HG02642 (cell line): ENCODE data around the gene MYO1H.

ENCODE experiments used
- ATAC-seq: cut with Tn5 transposase; IDR thresholded peaks from one replicate; pipeline ENCODE4 v1.9.1; 2021; ENCODE audit warnings: mild to moderate bottlenecking; ENCODE audit not compliant: unreplicated experiment, poor library complexity

The MYO1H gene

DNA sequence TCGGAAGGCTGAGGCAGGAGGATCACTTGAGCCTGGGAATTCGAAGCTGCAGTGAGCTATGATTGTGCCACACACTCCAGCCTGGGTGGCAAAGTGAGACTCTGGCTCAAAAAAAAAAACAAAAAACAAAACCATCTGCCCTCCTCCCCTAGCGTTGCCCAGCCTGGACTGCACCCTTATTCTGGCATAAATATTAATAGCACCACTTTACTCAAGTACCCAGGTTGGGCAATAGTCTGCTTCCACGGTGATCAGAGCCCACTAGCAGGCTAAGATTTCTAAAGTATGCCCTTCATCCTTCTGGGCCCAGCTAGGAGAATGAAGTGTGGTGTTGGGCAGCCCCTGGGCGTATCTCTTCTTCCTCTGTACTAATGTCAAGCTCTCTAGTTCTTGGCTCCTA is 96.1 kb downstream of the MYO1H start:
- no peak for ATAC-seq

DNA sequence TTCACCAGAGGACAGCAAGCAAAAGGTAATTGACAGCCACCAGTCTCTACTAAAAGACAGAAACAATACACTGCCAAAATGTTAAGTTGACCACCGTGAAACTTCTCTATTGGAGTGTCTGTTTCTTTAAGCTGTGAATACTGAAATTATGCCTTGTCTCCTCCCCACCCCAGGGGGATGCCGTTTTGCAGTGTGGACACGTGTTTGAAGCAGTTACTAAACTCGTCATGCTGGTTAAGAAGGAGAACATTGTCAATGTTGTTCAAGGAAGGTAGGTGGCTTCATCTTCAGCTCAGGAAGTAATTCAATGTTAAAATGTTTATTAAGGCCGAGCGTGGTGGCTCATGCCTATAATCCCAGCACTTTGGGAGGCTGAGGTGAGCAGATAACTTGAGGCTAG is 96.6 kb downstream of the MYO1H start:
- ATAC-seq = no peak

DNA sequence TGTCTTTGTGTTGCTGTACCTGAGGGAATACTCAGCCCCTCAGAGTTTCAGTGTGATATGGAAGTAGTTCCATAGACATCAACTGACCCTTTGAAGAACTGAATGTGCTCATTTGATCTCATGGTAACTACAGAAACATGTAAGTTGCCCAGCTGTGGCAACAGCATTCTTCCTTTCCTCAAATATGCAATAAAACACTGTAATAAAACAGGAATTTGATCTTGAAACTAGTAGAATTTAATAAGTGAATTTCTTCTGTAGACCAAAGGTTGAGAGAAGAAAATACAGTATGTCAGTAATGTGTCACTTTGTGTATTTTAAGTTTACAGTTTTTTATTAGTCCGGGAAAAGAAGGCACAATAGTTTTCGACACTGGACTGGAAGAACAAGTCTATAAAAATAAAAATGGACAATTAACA is 97.5 kb downstream of the MYO1H start:
- no peak for ATAC-seq

DNA sequence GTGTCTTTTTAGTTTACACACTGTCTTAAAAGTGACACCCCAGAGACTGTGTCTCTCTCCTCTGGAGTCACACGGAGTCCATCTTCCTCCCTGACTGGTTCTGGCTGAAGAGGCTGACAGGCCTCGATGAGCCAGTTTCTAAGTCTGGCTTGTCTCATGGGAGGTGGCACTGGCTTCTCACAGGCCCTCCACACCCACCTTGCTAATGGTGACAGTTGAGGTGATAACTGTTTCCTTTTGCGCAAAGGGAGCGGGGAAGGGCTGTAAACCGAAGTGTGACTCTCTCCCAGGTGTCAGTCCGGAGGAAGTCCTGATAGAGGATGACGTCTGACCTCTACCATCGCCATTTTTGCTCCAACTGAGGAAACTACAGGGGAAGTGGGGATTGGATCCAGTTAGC is 99.2 kb downstream of the MYO1H start:
- ATAC-seq = no peak

DNA sequence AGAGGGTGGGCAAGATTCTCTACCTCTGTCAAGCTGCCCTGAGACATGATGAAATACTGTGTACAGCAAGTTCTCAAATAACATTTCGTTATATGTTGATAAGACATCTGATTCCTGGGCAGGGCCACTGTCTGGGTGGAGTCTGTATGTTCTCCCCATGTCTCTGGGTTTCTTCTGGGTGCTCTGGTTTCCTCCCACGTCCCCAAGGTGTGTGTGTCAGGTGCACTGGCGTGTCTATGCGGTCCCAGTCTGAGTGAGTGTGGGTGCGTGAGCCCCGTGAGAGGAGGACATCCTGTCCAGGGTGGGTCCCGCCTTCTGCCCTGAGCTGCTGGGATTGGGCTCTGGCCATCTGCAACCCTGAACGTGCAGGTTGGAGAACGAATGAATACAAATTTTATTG is 99.8 kb downstream of the MYO1H start:
- ATAC-seq = no peak

DNA sequence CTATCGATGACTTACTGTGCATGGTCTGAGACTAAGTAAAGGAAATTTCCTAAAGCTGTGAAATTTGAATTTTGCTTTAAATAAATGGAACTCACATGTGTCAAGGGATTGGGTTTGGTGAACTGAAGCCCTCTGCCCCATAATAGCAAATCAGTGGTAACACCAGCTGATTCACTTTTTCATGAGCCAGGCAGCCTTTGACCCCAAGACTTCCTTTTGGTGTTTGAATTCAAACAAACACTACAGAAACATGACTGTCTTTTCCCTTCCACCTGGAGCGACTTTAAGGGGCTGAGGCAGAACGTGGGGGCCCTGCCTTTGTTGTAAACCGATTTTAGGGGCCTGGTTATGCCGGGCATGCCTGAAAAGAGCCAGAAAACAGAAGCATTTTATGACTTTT is 100.6 kb downstream of the MYO1H start:
- no peak for ATAC-seq

DNA sequence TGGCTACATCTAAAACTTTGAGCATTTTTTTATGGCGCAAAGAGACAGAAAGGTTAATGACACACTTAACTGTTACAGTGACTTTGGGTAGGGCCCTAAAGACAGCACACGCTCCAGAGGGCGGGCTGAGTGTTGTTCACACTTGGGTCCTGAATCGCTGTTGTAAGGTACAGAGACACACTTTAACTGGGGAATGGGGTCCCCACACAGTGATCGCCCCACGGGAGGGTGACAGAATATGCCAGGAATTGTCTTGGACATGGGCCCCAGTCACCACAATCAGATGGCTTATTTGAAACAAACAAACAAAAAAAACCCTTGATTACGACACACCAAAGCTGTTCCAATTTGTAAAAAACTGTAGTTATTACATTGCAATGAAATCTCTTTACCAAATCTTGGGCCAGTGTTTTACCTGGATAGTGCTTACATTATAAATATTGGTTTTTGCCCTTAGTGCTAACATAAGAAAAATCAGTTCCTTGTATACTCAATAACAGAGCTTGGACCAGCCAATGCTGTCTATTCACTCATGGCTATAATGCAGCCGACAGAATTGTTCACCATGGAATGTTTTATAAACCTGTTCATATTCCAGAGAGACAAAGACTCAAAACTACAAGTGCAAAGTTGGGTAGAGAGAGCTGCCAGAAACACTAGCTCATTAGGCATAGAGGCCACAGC is 101.1 kb downstream of the MYO1H start:
- no peak for ATAC-seq

DNA sequence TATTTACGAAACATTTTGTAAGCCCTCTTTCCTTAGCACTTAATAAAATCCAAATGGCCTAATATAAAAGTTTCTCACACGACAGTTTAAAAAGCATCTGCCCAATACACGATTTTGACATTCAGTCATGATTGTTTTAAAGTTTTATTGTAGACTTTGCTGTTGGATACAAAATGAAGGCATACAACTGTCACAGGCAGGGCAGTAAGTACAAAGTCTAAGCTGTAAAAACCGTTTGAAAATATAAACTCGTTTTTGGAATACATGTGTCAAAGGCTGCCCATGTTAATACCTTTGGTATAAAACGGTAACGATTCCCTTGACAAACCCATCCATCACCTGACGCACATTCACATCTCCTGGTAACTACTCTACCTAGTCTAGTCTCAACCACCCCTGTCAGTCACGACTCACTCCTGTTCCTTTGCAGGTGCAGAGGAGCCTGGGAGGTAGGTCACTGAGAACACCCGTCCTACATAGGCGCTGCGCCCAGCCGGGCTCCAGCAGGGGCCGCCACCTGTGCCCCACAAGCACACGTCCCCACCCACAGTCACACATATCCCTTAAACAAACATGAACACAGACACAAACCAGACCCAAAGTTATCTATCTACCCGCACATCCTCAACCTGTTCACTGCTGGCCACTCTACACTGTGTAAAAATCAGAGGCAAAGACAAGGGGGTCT is 102.3 kb downstream of the MYO1H start:
- no peak for ATAC-seq

DNA sequence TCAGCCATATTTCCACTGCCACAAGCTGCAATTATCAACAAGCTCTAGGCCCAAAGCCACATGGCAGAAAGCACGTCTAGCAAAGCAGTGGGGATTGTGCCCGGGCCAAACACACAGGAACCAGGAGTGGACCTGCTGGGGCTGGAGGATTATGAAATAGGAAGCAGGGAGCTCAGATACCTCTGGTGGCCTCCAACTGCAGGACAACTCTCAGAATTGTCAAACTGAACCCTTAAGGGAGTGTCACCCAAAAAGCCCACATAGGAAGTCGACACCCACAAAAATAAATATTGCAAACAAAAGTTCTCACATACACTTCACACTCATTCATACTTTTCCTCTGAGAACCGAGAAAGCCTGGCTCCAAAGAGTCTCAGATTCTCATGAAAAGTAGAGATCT is 103.3 kb downstream of the MYO1H start:
- ATAC-seq = no peak

DNA sequence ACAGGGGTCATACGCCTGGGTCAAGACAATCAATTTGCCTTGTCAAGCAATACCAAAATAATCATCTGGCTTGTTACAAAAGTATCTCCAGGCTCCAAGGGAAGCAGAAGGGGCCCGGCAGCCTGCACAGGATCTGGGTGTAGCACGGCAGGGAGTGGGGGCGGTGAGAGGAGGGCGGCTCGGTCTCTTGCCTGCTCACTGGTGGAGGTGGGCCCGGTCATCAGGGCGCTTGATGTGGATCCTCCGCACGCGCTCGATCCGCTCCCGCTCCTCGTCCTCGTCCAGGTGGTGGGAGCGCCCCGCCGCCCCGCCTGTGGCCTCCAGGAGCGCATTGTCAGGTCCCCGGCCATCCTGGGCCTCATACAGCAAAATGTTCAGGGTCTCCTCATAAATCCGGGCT is 103.7 kb downstream of the MYO1H start:
- ATAC-seq = no peak

DNA sequence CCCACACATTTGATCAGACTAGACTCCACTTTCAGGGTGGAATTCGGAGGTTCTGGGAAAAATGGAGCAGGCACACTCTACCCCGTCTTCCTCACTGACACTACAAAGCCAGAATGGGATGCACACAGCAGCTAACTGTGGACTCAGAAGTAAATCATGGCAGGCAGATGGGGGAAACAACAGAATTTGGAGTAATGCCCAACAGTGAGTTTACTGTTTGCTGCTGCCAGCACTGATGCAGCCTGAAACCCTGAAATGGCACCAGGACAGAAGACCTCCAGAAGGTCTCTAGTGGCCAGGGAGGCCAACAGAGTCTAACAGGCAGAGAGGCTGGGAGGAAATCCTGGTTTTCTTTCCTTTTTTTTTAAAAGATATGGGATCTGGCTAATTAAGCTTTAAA is 104.8 kb downstream of the MYO1H start:
- ATAC-seq = no peak

DNA sequence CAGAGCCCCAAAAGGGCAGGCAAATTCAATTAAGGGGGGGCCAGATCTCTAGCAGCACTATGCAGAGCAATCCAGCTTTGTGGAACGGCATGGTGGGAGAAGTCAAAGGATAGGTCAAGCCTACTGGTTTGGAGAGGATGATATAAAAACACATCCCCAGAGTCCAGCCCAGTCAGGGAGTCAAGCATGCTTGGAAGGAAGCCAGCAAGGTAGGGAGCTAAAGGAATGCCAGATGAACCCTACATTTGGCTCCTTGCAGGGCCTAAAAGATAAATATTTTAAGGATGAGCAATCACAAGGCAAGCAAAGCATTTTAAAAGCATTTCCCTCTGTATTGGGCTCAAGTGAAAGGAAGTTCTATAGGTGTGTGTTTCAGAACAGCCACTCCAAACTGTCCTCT is 108.0 kb downstream of the MYO1H start:
- no peak for ATAC-seq

DNA sequence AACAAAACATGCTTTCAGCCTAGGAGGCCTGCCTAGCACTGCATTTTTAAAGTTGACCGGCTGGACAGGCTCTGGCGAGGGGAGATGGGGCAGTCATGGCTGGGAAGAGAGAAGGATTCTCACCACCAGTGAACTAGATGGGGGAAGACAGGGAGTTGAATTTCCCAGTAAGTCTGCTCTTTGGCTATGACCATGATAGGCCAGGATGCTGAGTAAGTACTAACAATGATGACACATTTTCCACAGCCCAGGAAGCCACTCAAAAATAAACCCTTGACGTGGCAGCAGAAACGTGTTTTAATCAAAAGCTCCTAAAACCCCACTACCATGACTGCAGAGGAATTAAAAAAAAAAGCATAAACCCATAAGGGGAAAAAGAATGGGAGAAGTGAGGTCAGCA is 110.4 kb downstream of the MYO1H start:
- no peak for ATAC-seq

DNA sequence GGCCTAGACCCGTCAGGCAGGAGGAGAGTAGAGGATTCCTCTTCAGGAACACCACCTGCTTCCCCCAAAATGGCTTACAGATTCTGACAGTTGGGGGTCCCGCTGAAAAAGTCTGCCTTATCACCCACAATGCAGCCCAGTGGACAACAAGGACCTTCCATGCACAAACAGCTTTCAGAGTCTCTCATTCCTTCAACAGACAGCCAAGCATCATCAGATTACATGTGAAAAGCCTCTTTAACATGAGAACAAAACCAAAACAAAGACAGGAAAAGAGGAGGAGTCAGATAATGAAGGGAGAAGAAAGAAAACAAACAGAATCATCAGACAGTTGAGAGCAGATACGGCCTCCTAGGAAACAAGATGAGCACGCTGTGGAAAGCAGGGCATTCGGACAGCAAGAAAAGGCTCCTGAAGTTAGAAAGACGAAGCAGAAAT is 111.1 kb downstream of the MYO1H start:
- ATAC-seq = no peak

DNA sequence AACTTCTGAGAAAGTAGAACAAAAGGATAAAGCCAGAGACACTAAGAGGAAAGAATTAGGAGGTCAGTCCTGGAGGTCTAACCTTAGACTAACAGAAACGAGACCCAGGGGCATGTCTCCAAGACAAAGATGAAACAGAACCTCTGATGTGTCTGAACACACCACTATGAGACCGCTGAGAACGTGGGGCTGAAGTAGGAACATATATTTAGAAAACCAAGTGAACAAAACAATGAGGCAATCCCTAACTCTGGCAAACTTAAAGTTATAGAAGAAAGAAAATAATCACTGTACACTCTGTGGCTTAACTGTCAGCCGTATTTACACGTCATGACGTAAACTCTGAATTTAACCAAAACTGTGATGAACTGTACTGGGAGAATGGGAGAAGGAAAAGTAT is 111.5 kb downstream of the MYO1H start:
- ATAC-seq = no peak

DNA sequence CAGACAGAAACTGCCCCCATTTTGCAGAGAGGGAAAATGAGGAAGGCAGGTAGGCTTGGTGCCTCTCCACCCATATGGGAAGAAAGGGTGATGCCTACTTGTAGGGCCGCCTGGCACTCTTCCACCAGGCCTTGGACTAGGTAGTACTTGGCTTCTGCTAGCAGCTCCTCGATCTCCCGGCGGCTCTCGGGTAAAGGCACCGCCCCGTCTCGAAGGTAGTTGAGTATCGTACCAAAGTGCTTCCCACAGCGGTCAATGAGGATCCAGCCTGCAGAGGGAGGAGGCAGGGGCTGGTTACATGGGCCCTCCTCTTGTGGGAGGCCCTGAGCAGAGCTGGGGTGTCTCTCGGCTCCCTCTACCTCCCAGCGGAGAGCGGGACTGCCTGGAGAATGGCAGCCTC is 112.8 kb downstream of the MYO1H start:
- no peak for ATAC-seq

DNA sequence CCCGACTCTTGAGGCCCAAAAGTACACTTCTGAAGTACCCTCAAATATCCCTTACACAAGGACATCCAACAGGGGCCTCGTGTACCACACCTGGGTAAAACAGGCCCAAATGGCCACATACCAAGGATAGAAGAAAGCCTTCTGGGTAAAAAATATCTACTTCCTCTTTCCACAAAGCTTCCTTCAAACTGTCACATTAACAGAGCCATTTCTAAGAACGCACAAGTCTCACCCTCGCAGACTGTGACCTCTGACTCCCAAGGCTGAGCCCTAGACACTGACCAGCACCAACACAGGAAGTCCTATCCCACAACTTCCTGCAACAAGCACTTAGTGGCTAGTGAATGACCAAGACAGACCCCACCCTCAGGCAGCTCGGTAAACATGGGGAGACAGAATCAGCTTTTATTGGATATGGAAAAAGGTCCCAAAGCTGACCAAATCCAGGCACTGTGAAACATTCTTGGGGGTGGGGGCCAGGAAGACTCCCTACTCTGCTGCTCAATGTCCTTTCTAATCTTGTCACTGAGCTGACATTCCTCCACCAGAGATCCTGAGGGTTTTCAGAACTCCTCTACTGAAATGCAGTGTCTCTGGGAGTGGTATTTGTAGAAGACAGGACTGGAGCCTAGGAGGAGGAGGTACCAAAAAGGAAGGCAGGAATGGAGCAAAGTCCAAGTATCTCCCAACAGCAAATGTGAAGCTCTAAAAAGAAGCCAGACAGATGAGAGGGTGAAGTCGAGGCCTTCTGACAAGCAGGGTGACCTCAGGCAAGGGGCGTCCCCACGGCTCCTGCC is 113.5 kb downstream of the MYO1H start:
- ATAC-seq = no peak

DNA sequence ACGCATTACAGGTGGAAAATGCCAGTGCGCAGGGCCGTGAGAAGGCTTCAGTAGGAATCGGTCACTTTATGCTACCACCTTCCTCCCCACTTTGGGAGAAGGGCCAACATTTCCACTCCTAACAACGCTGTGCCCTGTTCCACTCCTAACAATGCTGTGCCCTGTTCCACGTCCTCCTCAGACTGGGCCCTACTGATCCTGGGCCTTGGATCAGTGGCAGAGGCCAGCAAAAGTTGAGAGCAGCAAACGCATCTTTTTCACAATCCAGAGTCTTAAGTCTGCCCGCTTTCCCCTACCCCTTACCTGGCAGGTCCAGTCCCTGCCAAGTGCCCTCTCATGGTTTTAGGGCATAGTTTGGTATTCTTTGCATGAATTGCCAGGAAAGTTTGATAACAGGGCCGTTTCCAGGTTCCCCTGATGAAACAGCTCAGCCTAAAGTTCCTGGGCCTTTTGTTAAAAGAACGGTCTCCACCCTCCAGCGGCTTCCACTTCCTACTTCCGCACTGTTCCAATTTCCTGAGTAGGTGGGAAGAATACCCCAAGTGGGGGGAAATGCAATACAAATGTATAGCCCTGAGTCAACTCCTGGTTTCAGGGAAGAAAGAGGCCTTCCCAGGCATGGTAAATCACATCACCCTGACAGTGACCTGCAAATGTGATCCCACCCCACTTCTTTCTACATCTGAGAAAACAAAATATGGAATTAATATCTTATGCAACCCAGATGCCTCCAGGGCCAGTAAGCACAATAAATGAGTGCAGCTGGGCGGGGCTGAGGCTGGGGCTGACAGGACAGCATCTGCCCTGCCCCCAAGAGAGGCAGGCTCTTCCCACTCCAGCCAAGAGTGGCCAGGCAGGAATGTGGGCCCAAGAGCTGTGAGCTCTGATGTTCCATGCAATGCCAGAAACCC is 114.4 kb downstream of the MYO1H start:
- ATAC-seq = no peak

DNA sequence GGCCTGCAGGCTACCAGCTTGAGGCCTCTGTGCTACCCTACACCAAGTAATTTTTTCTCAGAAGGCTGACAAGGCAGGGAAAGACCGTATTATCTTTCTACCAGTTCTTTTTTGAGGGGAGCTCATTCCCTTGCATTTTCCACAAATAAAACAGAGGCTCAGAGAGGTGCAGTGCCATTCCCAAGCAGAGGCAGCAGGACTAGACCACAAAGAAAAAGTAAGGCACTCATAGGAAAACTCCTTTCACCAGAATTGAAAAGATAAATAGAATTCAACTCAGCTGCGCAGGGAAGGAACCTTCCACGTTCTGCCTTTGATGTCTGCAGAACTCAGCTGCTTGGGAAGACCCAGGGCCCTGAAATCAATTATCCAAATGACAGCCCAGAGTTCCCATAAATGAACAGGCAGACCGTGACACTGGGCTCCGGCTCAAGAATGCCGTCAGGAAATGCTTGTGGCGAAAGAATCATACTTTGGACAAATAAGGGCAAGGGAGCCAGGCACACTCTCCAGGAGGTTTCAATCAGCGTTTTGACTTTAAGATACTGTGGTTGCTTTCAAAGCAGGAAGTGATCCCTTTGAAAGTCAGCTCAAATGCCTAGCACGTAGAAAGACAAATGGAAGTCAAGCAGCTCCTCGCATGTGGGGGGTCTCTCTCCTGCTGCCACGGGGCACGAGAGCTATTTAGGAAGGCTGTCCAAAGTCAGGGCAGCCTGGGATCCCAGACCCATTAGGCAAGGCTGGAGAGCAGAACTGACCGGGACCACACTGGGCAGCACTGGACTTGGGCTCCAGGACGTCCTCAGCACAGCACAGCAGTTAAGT is 115.4 kb downstream of the MYO1H start:
- no peak for ATAC-seq

DNA sequence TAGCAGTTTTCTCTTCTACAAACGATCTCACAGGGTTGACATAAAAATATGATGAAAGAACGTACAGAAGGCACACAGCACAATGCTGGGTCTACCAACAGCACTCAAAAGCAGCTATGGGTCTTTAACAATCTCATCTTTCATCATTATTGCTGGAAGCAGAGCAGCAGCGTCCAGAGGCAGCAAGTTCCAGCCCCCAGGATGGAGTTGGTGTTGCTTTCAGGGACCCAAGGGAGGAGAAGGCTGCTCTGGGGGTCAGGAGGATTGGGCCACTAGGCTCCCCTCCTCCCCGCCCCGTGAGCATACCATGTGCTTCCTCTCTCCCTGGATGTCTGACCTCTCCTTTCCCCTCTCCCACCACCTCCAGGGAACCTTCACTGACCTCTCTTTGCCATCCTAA is 116.1 kb downstream of the MYO1H start:
- no peak for ATAC-seq
